ENCODE measurements around the gene MCOLN1. TPM values are rescaled to one million over a fixed set of nuclear protein-coding genes. Genes with fewer than 3 reads are reported as not detected.
A peak's percentile ranks its signal among the peaks of the same experiment; 100 is the strongest.

The MCOLN1 gene
- total and polyA plus RNA-seq, 2 experiments from 2014 or later: 15.5 to 55.5 TPM

DNA sequence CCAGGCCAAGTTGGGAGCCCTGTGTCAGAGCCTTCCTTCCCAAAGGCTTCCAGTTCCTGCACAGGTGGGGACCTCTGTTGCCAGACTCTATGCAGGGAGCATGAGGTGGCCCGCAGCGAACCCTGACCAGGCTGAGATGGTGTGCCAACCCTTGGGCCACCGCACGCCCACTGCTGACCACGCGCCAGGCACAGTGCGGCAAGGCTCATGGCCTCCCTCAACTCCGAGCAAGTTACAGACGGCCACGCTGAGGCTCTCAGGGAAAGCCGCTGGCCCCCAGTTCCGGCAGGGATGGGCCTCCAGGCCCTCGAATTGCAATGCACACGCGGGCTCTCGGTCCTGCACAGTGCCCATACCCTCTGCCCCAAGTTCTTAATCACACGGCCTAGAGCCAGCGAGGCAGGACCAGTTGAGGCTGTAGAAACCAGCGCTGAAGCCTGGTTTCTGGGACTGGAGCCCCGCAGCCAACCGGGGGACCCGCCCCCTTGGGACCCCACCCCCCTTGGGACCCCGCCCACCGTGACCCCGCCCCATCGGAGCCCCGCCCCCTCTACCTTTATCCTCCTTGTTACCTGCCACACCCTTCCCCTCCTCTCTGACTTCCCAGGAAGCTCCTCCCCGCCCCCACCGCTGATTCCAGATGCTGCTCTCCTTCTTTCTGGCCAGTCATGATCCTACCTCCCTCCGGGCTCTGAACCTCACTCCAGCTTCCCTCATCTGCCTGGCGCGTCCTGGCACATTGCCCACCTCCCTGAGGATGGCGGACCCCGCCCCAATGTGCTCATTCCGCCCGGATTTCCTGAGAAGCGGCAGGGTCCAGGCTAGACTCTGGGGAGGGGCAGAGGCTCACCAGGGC lies 39.6 kb upstream of the MCOLN1 start:
- Histone ChIP-seq H3K4me1 (ENCODE audit: insufficient read depth) (peaks cover 9% of the 10 kb centered on the region), H4K20me1 (ENCODE audit: insufficient read depth, poor library complexity, severe bottlenecking) (no peaks in the 10 kb centered on the region), H3K4me3 (no peak overlapping the region), H3K4me2 (peak overlapping the region; percentile 10), H3K27me3 (no peaks in the 10 kb centered on the region), H3K79me2 (no peaks in the 10 kb centered on the region), H3K27ac (peak overlapping the region; percentile 57), H3K36me3 (replicated peaks; ENCODE audit: insufficient read depth, low read depth) (no peaks in the 10 kb centered on the region), H3K9me2 (replicated peaks; ENCODE audit: insufficient read depth) (no peaks in the 10 kb centered on the region), H2AFZ (no peak overlapping the region), H3K9me3 (ENCODE audit: low read depth) (no peaks in the 10 kb centered on the region)
- 55% methylated on average over 34 of the region's 37 CpGs for WGBS (ENCODE audit: low lambda C conversion rate, missing lambda C conversion rate)
- peak; percentile 66 for DNase-seq (ENCODE audit: low spot score)
- TF ChIP-seq EZH2 (IDR thresholded peaks at IDR 0.05; ENCODE audit: borderline replicate concordance) (no peak), EZH2phosphoT487 (IDR thresholded peaks at IDR 0.05; ENCODE audit: low read depth, severe bottlenecking, unreplicated experiment) (no peak)
- TF ChIP-seq, protein P1, sequence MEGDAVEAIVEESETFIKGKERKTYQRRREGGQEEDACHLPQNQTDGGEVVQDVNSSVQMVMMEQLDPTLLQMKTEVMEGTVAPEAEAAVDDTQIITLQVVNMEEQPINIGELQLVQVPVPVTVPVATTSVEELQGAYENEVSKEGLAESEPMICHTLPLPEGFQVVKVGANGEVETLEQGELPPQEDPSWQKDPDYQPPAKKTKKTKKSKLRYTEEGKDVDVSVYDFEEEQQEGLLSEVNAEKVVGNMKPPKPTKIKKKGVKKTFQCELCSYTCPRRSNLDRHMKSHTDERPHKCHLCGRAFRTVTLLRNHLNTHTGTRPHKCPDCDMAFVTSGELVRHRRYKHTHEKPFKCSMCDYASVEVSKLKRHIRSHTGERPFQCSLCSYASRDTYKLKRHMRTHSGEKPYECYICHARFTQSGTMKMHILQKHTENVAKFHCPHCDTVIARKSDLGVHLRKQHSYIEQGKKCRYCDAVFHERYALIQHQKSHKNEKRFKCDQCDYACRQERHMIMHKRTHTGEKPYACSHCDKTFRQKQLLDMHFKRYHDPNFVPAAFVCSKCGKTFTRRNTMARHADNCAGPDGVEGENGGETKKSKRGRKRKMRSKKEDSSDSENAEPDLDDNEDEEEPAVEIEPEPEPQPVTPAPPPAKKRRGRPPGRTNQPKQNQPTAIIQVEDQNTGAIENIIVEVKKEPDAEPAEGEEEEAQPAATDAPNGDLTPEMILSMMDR (IDR thresholded peaks at IDR 0.05; ENCODE audit: poor library complexity): no peak

DNA sequence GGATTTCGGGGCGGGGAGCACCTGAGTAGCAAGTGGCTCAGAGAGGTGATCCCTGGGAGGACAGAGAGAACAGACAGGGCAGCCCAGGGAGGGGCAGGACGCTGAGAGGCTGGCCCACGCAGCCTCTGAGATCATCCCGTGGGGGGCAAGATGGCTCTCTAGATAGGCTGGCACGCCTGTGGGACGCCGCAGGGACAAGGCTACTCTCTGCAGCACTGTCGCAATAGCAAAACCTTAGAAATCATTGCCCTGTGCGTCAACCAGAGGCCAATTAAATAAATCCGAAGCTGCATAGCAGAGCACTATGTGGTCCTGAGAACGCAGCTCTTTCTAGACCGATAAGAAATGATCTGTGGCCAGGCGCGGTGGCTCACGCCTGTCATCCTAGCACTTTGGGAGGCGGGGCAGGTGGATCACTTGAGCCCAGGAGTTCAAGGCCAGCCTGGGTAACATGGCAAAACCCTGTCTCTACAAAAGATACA lies 38.7 kb upstream of the MCOLN1 start:
- Histone ChIP-seq H3K4me3 (no peak overlapping the region), H3K79me2 (no peaks in the 10 kb centered on the region), H3K9me3 (ENCODE audit: low read depth) (no peaks in the 10 kb centered on the region), H3K4me1 (ENCODE audit: insufficient read depth) (peaks cover 9% of the 10 kb centered on the region), H3K4me2 (no peak overlapping the region), H3K36me3 (replicated peaks; ENCODE audit: insufficient read depth, low read depth) (no peaks in the 10 kb centered on the region), H3K27ac (peak overlapping the region; percentile 57), H3K9me2 (replicated peaks; ENCODE audit: insufficient read depth) (no peaks in the 10 kb centered on the region), H3K27me3 (no peaks in the 10 kb centered on the region), H4K20me1 (ENCODE audit: insufficient read depth, poor library complexity, severe bottlenecking) (no peaks in the 10 kb centered on the region), H2AFZ (no peak overlapping the region)
- 69% methylated on average over 17 of the region's 17 CpGs for WGBS (ENCODE audit: low lambda C conversion rate, missing lambda C conversion rate)
- no peak for DNase-seq (ENCODE audit: low spot score)
- TF ChIP-seq, protein P1 (IDR thresholded peaks at IDR 0.05; ENCODE audit: poor library complexity): no peak
- no peak for TF ChIP-seq EZH2 (IDR thresholded peaks at IDR 0.05; ENCODE audit: borderline replicate concordance)
- no peak for TF ChIP-seq EZH2phosphoT487 (IDR thresholded peaks at IDR 0.05; ENCODE audit: low read depth, severe bottlenecking, unreplicated experiment)

DNA sequence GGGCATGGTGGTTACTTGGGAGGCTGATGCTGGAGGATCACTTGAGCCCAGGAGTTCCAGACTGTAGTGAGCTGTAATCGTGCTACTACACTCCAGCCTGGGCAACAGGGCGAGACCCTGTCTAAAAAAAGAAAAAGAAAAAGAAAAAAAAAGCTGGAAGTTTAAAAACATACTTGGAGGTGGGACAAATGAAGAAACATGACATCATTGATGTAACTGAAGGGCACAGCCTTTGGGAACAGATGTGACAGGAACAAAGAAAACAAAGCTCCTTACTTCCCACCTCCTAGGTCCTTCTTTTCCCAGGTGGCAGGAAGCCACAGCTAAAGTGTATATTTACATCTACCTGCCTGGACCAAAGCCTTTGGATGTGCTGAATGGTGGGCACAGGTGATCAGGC lies 35.5 kb upstream of the MCOLN1 start:
- H3K9me2 ChIP-seq (replicated peaks; ENCODE audit: insufficient read depth): no peaks in the 10 kb centered on the region
- no peaks in the 10 kb centered on the region for H3K36me3 ChIP-seq (replicated peaks; ENCODE audit: insufficient read depth, low read depth)
- H3K4me1 ChIP-seq (ENCODE audit: insufficient read depth): peaks cover 8% of the 10 kb centered on the region
- H3K4me2 ChIP-seq: no peak overlapping the region
- no peak overlapping the region for H3K4me3 ChIP-seq
- TF ChIP-seq EZH2 (IDR thresholded peaks at IDR 0.05; ENCODE audit: borderline replicate concordance): no peak
- TF ChIP-seq, protein P1 (IDR thresholded peaks at IDR 0.05; ENCODE audit: poor library complexity): no peak
- no peak for TF ChIP-seq EZH2phosphoT487 (IDR thresholded peaks at IDR 0.05; ENCODE audit: low read depth, severe bottlenecking, unreplicated experiment)
- H4K20me1 ChIP-seq (ENCODE audit: insufficient read depth, poor library complexity, severe bottlenecking): no peaks in the 10 kb centered on the region
- no peak overlapping the region for H3K27ac ChIP-seq
- H2AFZ ChIP-seq: no peak overlapping the region
- no peaks in the 10 kb centered on the region for H3K9me3 ChIP-seq (ENCODE audit: low read depth)
- H3K27me3 ChIP-seq: no peaks in the 10 kb centered on the region
- 97% methylated on average over 2 of the region's 2 CpGs for WGBS (ENCODE audit: low lambda C conversion rate, missing lambda C conversion rate)
- DNase-seq (ENCODE audit: low spot score): no peak
- no peaks in the 10 kb centered on the region for H3K79me2 ChIP-seq

Measured in hepatocyte (in vitro differentiated cells).